CD4-positive, alpha-beta T cell (primary cell): ENCODE data around the gene SLC12A5. TPM values are rescaled to one million over a fixed set of nuclear protein-coding genes. Genes with fewer than 3 reads are reported as not detected.

Experiments
- ATAC-seq: fragments of 200-7000 bp; cut with Tn5 transposase; one replicate; pipeline ENCODE4 v1.10.0; 2022; ENCODE audit warnings: mild to moderate bottlenecking; ENCODE audit not compliant: poor library complexity
- CTCF ChIA-PET: fragments of 350-600 bp; sonication (Branson Sonifier 250); formaldehyde crosslinking; loops from one replicate; lab custom pipeline; 2021; ENCODE audit warnings: antibody characterized with exemption, inconsistent platforms; lab: Charles Lee
- POLR2A ChIA-PET: fragments of 350-600 bp; sonication (Branson Sonifier 250); formaldehyde crosslinking; loops from one replicate; lab custom pipeline; 2021; ENCODE audit warnings: antibody characterized with exemption, inconsistent platforms; lab: Charles Lee
- DNase-seq, 14 experiments: peaks; one replicate each; pipeline ENCODE4 v3.0.0-alpha.2; 2013 to 2020; ENCODE audit warnings: mixed read lengths in 2 of 14
- H3K27ac ChIP-seq, 2 donors: one replicate each; pipeline versions ENCODE4 v1.5.1 to v1.7.0; 2013; ENCODE audit warnings: low read length in 2 of 2, low read depth in 1 of 2, mild to moderate bottlenecking in 1 of 2
- H3K27me3 ChIP-seq, 2 experiments: 1 replicate in 1 of 2; 2 replicates in 1 of 2; pipeline versions ENCODE4 v1.6.1 to v1.7.0; 2013; ENCODE audit warnings: low read length in 2 of 2, control low read depth in 1 of 2, mild to moderate bottlenecking in 1 of 2, moderate library complexity in 1 of 2; ENCODE audit not compliant: insufficient read depth in 2 of 2, control insufficient read depth in 1 of 2
- H3K36me3 ChIP-seq: one replicate; pipeline ENCODE4 v1.6.1; 2013; ENCODE audit warnings: low read length, control low read depth; ENCODE audit not compliant: insufficient read depth
- H3K4me1 ChIP-seq: one replicate; pipeline ENCODE4 v1.6.1; 2013; ENCODE audit warnings: low read length, control low read depth; ENCODE audit not compliant: insufficient read depth
- H3K4me3 ChIP-seq: one replicate; pipeline ENCODE4 v1.5.1; 2013; ENCODE audit warnings: mild to moderate bottlenecking, low read length, moderate library complexity
- H3K9me3 ChIP-seq, 2 experiments: 1 replicate in 1 of 2; 2 replicates in 1 of 2; pipeline versions ENCODE4 v1.6.1 to v1.7.0; 2013; ENCODE audit warnings: low read length in 2 of 2, mild to moderate bottlenecking in 2 of 2, control low read depth in 1 of 2, moderate library complexity in 1 of 2; ENCODE audit not compliant: control insufficient read depth in 1 of 2, insufficient read depth in 1 of 2
- H3K27ac Mint-ChIP-seq: one replicate; pipeline ENCODE4 v1.8.0; 2020; ENCODE audit warnings: mixed read lengths
- H3K27me3 Mint-ChIP-seq: one replicate; pipeline ENCODE4 v1.8.0; 2021; ENCODE audit warnings: mixed read lengths
- H3K36me3 Mint-ChIP-seq: one replicate; pipeline ENCODE4 v1.8.0; 2021; ENCODE audit warnings: low read depth, mixed read lengths
- H3K4me1 Mint-ChIP-seq: one replicate; pipeline ENCODE4 v1.8.0; 2021; ENCODE audit warnings: low read depth, mixed read lengths
- H3K4me3 Mint-ChIP-seq: one replicate; pipeline ENCODE4 v1.8.0; 2020; ENCODE audit warnings: mild to moderate bottlenecking, mixed read lengths
- H3K9me3 Mint-ChIP-seq: one replicate; pipeline ENCODE4 v1.8.0; 2020; ENCODE audit warnings: mixed read lengths
- CTCF ChIP-seq: fragments of 200-600 bp; IDR thresholded peaks from one replicate; pipeline ENCODE4 v1.8.0; 2022; ENCODE audit warnings: antibody characterized with exemption, mild to moderate bottlenecking
- intact Hi-C, 2 experiments: fragments of 100-400 bp; cut with DNase I in 1 of 2; cut with micrococcal nuclease in 1 of 2; formaldehyde crosslinking; loops; one replicate each; pipeline versions ENCODE4 v1.15.1 to v1.9.0; 2023 to 2025; cut with DNase I, micrococcal nuclease
- total RNA-seq, 174 experiments: library from RNA in 2 of 174; stranded (reverse) in 2 of 174; gene quantifications; one replicate each; pipeline ENCODE4 v1.2.3 and lab custom pipeline; 2021 to 2026

SLC12A5 gene
- total RNA-seq, 2 experiments from 2014 or later, result 1.3 to 2.4 TPM

- no peak overlapping the region for H3K27ac Mint-ChIP-seq
These were observed 29.0 kb downstream of the SLC12A5 start for GRCh38 chr20:46057856-46058598.

GRCh38 chr20:46058599-46059281, 29.7 kb downstream of the SLC12A5 start:
- intact Hi-C loops, result no loop called here
- ATAC-seq (no peak), DNase-seq (peak in 1 of 14 experiments; percentile 24)
- Mint-ChIP-seq H3K4me3 (no peak overlapping the region), H3K4me1 (peaks cover 48% of the 10 kb centered on the region), H3K27me3 (peaks cover 37% of the 10 kb centered on the region), H3K36me3 (peaks cover 42% of the 10 kb centered on the region), H3K9me3 (no peaks in the 10 kb centered on the region), H3K27ac (no peak overlapping the region)
- ChIA-PET POLR2A (interaction anchor here (1.0 kb wide), 1 partner anchor 53 kb away, joined by 3 read pairs; no protein-coding TSS in a partner anchor), CTCF (interaction anchor here (1.7 kb wide), 1 partner anchor 36 kb away, joined by 7 read pairs; no protein-coding TSS in a partner anchor)
- Histone ChIP-seq H3K27me3 (peaks cover 16 to 17% of the 10 kb centered on the region in 2 experiments), H3K36me3 (peaks cover 27% of the 10 kb centered on the region), H3K4me3 (peak overlapping the region; percentile 16), H3K4me1 (peaks cover 44% of the 10 kb centered on the region), H3K27ac (no peak overlapping the region), H3K9me3 (peaks cover 0 to 28% of the 10 kb centered on the region in 2 experiments)
- no peak for TF ChIP-seq CTCF

More at GRCh38 chr20:46057856-46058598, 29.0 kb downstream of the SLC12A5 start:
- Histone ChIP-seq H3K4me1 (peaks cover 44% of the 10 kb centered on the region), H3K4me3 (peak overlapping the region; percentile 16), H3K27me3 (peaks cover 16 to 17% of the 10 kb centered on the region in 2 experiments), H3K36me3 (peaks cover 19% of the 10 kb centered on the region), H3K9me3 (peaks cover 0 to 28% of the 10 kb centered on the region in 2 experiments), H3K27ac (no peak overlapping the region)
- Mint-ChIP-seq H3K27me3 (peaks cover 37% of the 10 kb centered on the region), H3K36me3 (peaks cover 35% of the 10 kb centered on the region), H3K9me3 (no peaks in the 10 kb centered on the region), H3K4me3 (peak overlapping the region; percentile 36), H3K4me1 (peaks cover 41% of the 10 kb centered on the region)
- intact Hi-C loops, result no loop called here
- ChIA-PET POLR2A (interaction anchor here (1.0 kb wide), 1 partner anchor 53 kb away, joined by 3 read pairs; no protein-coding TSS in a partner anchor), CTCF (interaction anchor here (1.7 kb wide), 1 partner anchor 35 kb away, joined by 7 read pairs; no protein-coding TSS in a partner anchor)
- DNase-seq (peak in 4 of 14 experiments; percentile 29 to 53 (median 42)), ATAC-seq (peak; percentile 71)
- no peak for TF ChIP-seq CTCF

GRCh38 chr20:46060301-46060881, 31.4 kb downstream of the SLC12A5 start:
- ChIA-PET POLR2A (interaction anchor here (0.7 kb wide), 1 partner anchor 340 kb away, joined by 4 read pairs; no protein-coding TSS in a partner anchor), CTCF (no interaction called here)
- no peak overlapping the region for H3K27ac ChIP-seq
- H3K4me3 ChIP-seq, result no peak overlapping the region
- peaks cover 0 to 28% of the 10 kb centered on the region in 2 experiments for H3K9me3 ChIP-seq
- intact Hi-C loops, result no loop called here
- H3K9me3 Mint-ChIP-seq, result no peaks in the 10 kb centered on the region
- H3K4me1 Mint-ChIP-seq, result peaks cover 48% of the 10 kb centered on the region
- peaks cover 16 to 17% of the 10 kb centered on the region in 2 experiments for H3K27me3 ChIP-seq
- peaks cover 32% of the 10 kb centered on the region for H3K27me3 Mint-ChIP-seq
- peaks cover 59% of the 10 kb centered on the region for H3K36me3 Mint-ChIP-seq
- no peak overlapping the region for H3K27ac Mint-ChIP-seq
- ATAC-seq (peak; percentile 11), DNase-seq (peak in 1 of 14 experiments; percentile 59)
- no peak for TF ChIP-seq CTCF
- peak overlapping the region; percentile 9 for H3K4me3 Mint-ChIP-seq
- peaks cover 44% of the 10 kb centered on the region for H3K4me1 ChIP-seq
- peaks cover 43% of the 10 kb centered on the region for H3K36me3 ChIP-seq
